Astrocyte (in vitro differentiated cells and primary cell): ENCODE results near the gene CCSER1. TPM values are rescaled to one million over a fixed set of nuclear protein-coding genes. Genes with fewer than 3 reads are reported as not detected.

Experiments
- DNase-seq: peaks from one replicate; pipeline ENCODE4 v3.0.0-alpha.2; 2010; ENCODE audit warnings: low read depth
- FAIRE-seq: peaks from 2 replicates; lab custom pipeline; 2011; peaks lifted over from hg19 to GRCh38; lab: Jason Lieb, UNC
- H2AFZ ChIP-seq: 2 replicates; pipeline ENCODE4 v1.6.0; 2012; ENCODE audit warnings: low read depth, low read length, inconsistent platforms
- H3K27ac ChIP-seq: 2 replicates; pipeline ENCODE4 v1.5.1; 2011; ENCODE audit warnings: low read depth, low read length, inconsistent platforms
- H3K27me3 ChIP-seq: 2 replicates; pipeline ENCODE4 v1.6.0; 2011; ENCODE audit warnings: low read length, inconsistent platforms; ENCODE audit not compliant: insufficient read depth
- H3K36me3 ChIP-seq: 2 replicates; pipeline ENCODE4 v1.5.1; 2011; ENCODE audit warnings: low read length, inconsistent platforms; ENCODE audit not compliant: insufficient read depth
- H3K4me1 ChIP-seq: 2 replicates; pipeline ENCODE4 v1.5.1; 2011; ENCODE audit warnings: low read length, inconsistent platforms; ENCODE audit not compliant: insufficient read depth
- H3K4me2 ChIP-seq: 2 replicates; pipeline ENCODE4 v1.6.0; 2012; ENCODE audit warnings: low read length, inconsistent platforms
- H3K4me3 ChIP-seq: 2 replicates; pipeline ENCODE4 v1.5.1; 2011; ENCODE audit warnings: low read depth, mild to moderate bottlenecking, low read length, inconsistent platforms; ENCODE audit not compliant: insufficient read depth
- H3K79me2 ChIP-seq: 2 replicates; pipeline ENCODE4 v1.6.0; 2012; ENCODE audit warnings: mild to moderate bottlenecking, low read length, inconsistent platforms; ENCODE audit not compliant: insufficient read depth
- H3K9ac ChIP-seq: 2 replicates; pipeline ENCODE4 v1.6.0; 2012; ENCODE audit warnings: mild to moderate bottlenecking, low read length, inconsistent platforms
- H3K9me3 ChIP-seq: 2 replicates; pipeline ENCODE4 v1.5.1; 2012; ENCODE audit warnings: low read depth, mild to moderate bottlenecking, low read length, inconsistent platforms; ENCODE audit not compliant: insufficient read depth
- H4K20me1 ChIP-seq: 2 replicates; pipeline ENCODE4 v1.6.0; 2012; ENCODE audit warnings: low read length, inconsistent platforms; ENCODE audit not compliant: insufficient read depth
- H3K27ac Mint-ChIP-seq: one replicate; pipeline ENCODE4 v1.8.0; 2021; ENCODE audit warnings: mild to moderate bottlenecking, mixed read lengths; ENCODE audit not compliant: unreplicated experiment
- H3K27me3 Mint-ChIP-seq: one replicate; pipeline ENCODE4 v1.8.0; 2021; ENCODE audit warnings: low read depth, mixed read lengths; ENCODE audit not compliant: unreplicated experiment
- H3K36me3 Mint-ChIP-seq: one replicate; pipeline ENCODE4 v1.8.0; 2021; ENCODE audit warnings: low read depth, mixed read lengths; ENCODE audit not compliant: unreplicated experiment
- H3K4me1 Mint-ChIP-seq: one replicate; pipeline ENCODE4 v1.8.0; 2021; ENCODE audit warnings: low read depth, mixed read lengths; ENCODE audit not compliant: unreplicated experiment
- H3K4me3 Mint-ChIP-seq: one replicate; pipeline ENCODE4 v1.8.0; 2021; ENCODE audit warnings: mild to moderate bottlenecking, moderate library complexity, mixed read lengths; ENCODE audit not compliant: unreplicated experiment
- H3K9me3 Mint-ChIP-seq: one replicate; pipeline ENCODE4 v1.8.0; 2021; ENCODE audit warnings: mild to moderate bottlenecking, mixed read lengths; ENCODE audit not compliant: unreplicated experiment
- CTCF ChIP-seq: IDR thresholded peaks from 2 replicates; pipeline ENCODE4 v1.5.1; 2011; ENCODE audit warnings: low read depth, mild to moderate bottlenecking, inconsistent platforms, low read length, moderate library complexity; ENCODE audit not compliant: insufficient read depth
- EZH2 ChIP-seq: IDR thresholded peaks from 2 replicates; pipeline ENCODE4 v1.6.1; 2012; ENCODE audit warnings: mild to moderate bottlenecking, low read length, inconsistent platforms; ENCODE audit not compliant: insufficient read depth
- total RNA-seq: library from RNA; stranded (reverse); gene quantifications from 2 replicates; pipeline ENCODE4 v1.2.1, GENCODE V29; 2021

CCSER1 gene
- total RNA-seq, 1 donor from 2014 or later = 2.2 TPM

GRCh38 chr4:90226734-90227133 lies 99.5 kb downstream of the CCSER1 start:
- peaks cover 11% of the 10 kb centered on the region for H3K9me3 Mint-ChIP-seq
- no peaks in the 10 kb centered on the region for H3K4me1 ChIP-seq
- H3K4me1 Mint-ChIP-seq = peaks cover 4% of the 10 kb centered on the region
- no peak for DNase-seq
- no peaks in the 10 kb centered on the region for H4K20me1 ChIP-seq
- no peaks in the 10 kb centered on the region for H3K27me3 ChIP-seq
- no peak overlapping the region for H3K27ac ChIP-seq
- FAIRE-seq = no peak
- no peak for TF ChIP-seq EZH2
- no peak for TF ChIP-seq CTCF
- H3K4me3 ChIP-seq = no peak overlapping the region
- H2AFZ ChIP-seq = no peak overlapping the region
- H3K27ac Mint-ChIP-seq = no peak overlapping the region
- no peak overlapping the region for H3K4me3 Mint-ChIP-seq
- H3K9ac ChIP-seq = no peak overlapping the region
- no peaks in the 10 kb centered on the region for H3K79me2 ChIP-seq
- no peaks in the 10 kb centered on the region for H3K9me3 ChIP-seq
- no peaks in the 10 kb centered on the region for H3K27me3 Mint-ChIP-seq
- no peaks in the 10 kb centered on the region for H3K36me3 ChIP-seq
- H3K36me3 Mint-ChIP-seq = no peaks in the 10 kb centered on the region
- H3K4me2 ChIP-seq = no peak overlapping the region

GRCh38 chr4:90227177-90227576 lies 100.0 kb downstream of the CCSER1 start:
- Histone ChIP-seq H3K9me3 (no peaks in the 10 kb centered on the region), H3K27ac (no peak overlapping the region), H3K4me1 (no peaks in the 10 kb centered on the region), H3K9ac (no peak overlapping the region), H3K79me2 (no peaks in the 10 kb centered on the region), H3K27me3 (no peaks in the 10 kb centered on the region), H3K4me3 (no peak overlapping the region), H3K36me3 (no peaks in the 10 kb centered on the region), H3K4me2 (no peak overlapping the region), H2AFZ (no peak overlapping the region), H4K20me1 (no peaks in the 10 kb centered on the region)
- peaks cover 13% of the 10 kb centered on the region for H3K9me3 Mint-ChIP-seq
- H3K4me3 Mint-ChIP-seq = no peak overlapping the region
- peaks cover 4% of the 10 kb centered on the region for H3K4me1 Mint-ChIP-seq
- H3K27ac Mint-ChIP-seq = no peak overlapping the region
- H3K36me3 Mint-ChIP-seq = no peaks in the 10 kb centered on the region
- DNase-seq (no peak), FAIRE-seq (no peak)
- TF ChIP-seq CTCF = no peak
- TF ChIP-seq EZH2 = no peak
- no peaks in the 10 kb centered on the region for H3K27me3 Mint-ChIP-seq

- DNase-seq (no peak), FAIRE-seq (no peak)
- Histone ChIP-seq H3K79me2 (no peaks in the 10 kb centered on the region), H3K4me1 (no peaks in the 10 kb centered on the region), H3K4me2 (no peak overlapping the region), H3K27ac (no peak overlapping the region), H3K9ac (no peak overlapping the region), H4K20me1 (no peaks in the 10 kb centered on the region), H3K4me3 (no peak overlapping the region), H3K9me3 (no peaks in the 10 kb centered on the region), H2AFZ (no peak overlapping the region), H3K27me3 (no peaks in the 10 kb centered on the region), H3K36me3 (no peaks in the 10 kb centered on the region)
- Mint-ChIP-seq H3K4me1 (no peaks in the 10 kb centered on the region), H3K27me3 (no peaks in the 10 kb centered on the region), H3K36me3 (no peaks in the 10 kb centered on the region), H3K9me3 (peaks cover 2% of the 10 kb centered on the region), H3K4me3 (no peak overlapping the region), H3K27ac (no peak overlapping the region)
- TF ChIP-seq EZH2 = no peak
- TF ChIP-seq CTCF = no peak
Measured at GRCh38 chr4:90234916-90235547, 107.8 kb downstream of the CCSER1 start.
